Central memory CD8-positive, alpha-beta T cell (primary cell): ENCODE results near the gene TMEFF1.

Source experiments
- ATAC-seq: fragments of 150-1000 bp; cut with Tn5 transposase; replicated peaks from 2 replicates; pipeline ENCODE4 v1.10.0; 2022; ENCODE audit warnings: mild to moderate bottlenecking, moderate FRiP score, moderate number of reproducible peaks; ENCODE audit not compliant: poor library complexity, severe bottlenecking; ENCODE audit errors: extremely low read depth
- DNase-seq, 2 donors: peaks; one replicate each; pipeline ENCODE4 v3.0.0; 2021; ENCODE audit warnings: low spot score in 2 of 2
- H3K27ac Mint-ChIP-seq: one replicate; pipeline ENCODE4 v1.8.0; 2022; ENCODE audit warnings: low read depth, mild to moderate bottlenecking, moderate library complexity, mixed read lengths
- H3K27me3 Mint-ChIP-seq: one replicate; pipeline ENCODE4 v1.8.0; 2022; ENCODE audit warnings: mixed read lengths
- H3K36me3 Mint-ChIP-seq: one replicate; pipeline ENCODE4 v1.8.0; 2022; ENCODE audit warnings: mild to moderate bottlenecking, moderate library complexity, mixed read lengths; ENCODE audit not compliant: insufficient read depth
- H3K4me1 Mint-ChIP-seq: one replicate; pipeline ENCODE4 v1.8.0; 2022; ENCODE audit warnings: mixed read lengths
- H3K4me3 Mint-ChIP-seq: one replicate; pipeline ENCODE4 v1.8.0; 2022; ENCODE audit warnings: mild to moderate bottlenecking, moderate library complexity, mixed read lengths
- H3K9me3 Mint-ChIP-seq: one replicate; pipeline ENCODE4 v1.8.0; 2022; ENCODE audit warnings: mixed read lengths

TMEFF1 gene

DNA sequence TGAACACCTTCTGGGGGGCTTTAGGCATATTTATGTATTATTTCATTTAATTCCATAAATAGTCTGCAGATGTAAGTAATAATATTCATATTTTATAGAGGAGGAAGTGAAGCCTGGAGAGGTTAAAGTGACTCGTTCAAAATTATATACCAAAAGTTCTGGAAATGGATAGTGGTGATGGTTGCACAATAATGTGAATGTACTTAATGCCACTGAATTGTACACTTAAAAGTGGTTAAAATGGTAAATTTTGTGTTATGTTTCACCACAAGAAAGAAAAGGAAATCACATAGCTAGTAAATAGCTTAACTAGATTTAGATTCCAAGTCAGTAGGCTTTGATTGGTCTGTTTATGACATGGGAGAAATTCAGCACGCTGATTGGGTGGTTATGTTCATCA lies 13.0 kb upstream of the TMEFF1 start:
- Mint-ChIP-seq H3K4me3 (no peak overlapping the region), H3K9me3 (no peaks in the 10 kb centered on the region), H3K27ac (no peak overlapping the region), H3K27me3 (no peaks in the 10 kb centered on the region), H3K36me3 (peaks cover 2% of the 10 kb centered on the region), H3K4me1 (no peaks in the 10 kb centered on the region)
- ATAC-seq (no peak), DNase-seq (no peak)

DNA sequence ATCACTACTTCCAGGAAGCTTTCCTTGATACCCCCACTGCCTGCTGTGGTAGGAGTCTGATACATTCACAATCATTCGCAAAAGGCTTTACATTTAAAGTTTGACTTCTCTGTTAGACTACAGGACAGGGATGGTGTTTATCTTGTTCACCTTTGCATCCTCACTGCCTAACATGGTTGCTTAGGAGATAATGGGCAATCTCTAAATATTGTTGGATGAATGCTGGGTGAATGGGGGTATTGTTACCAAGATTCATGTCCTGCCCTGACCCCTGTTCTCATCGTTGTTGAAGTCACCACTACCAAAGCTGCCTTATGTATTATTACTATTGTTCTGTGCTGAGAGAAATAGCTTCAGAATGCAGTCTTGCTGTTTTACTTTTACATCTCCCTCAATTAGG lies 7.7 kb upstream of the TMEFF1 start:
- Mint-ChIP-seq H3K4me3 (no peak overlapping the region), H3K27me3 (no peaks in the 10 kb centered on the region), H3K4me1 (no peaks in the 10 kb centered on the region), H3K9me3 (no peaks in the 10 kb centered on the region), H3K36me3 (no peaks in the 10 kb centered on the region), H3K27ac (no peak overlapping the region)
- DNase-seq (no peak), ATAC-seq (no peak)

DNA sequence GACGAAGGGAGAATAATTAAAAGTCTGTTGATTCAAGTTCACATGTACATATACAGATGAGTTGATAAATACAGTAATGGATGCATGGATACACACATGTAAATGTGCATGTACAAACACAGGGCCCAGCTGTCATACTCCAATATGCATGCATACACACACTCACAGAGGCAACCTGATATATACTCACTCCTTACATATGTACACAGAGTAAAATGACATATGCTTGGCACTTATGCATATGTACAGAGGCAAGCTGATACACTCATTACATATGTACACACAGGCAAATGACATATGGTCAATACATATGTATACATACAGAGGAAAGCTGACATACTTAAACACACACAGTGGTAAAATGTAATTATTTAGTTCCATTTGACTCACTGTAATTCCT lies 7.2 kb upstream of the TMEFF1 start:
- no peaks in the 10 kb centered on the region for H3K9me3 Mint-ChIP-seq
- ATAC-seq (no peak), DNase-seq (no peak)
- no peaks in the 10 kb centered on the region for H3K4me1 Mint-ChIP-seq
- no peaks in the 10 kb centered on the region for H3K27me3 Mint-ChIP-seq
- no peak overlapping the region for H3K4me3 Mint-ChIP-seq
- H3K36me3 Mint-ChIP-seq = no peaks in the 10 kb centered on the region
- H3K27ac Mint-ChIP-seq = no peak overlapping the region

DNA sequence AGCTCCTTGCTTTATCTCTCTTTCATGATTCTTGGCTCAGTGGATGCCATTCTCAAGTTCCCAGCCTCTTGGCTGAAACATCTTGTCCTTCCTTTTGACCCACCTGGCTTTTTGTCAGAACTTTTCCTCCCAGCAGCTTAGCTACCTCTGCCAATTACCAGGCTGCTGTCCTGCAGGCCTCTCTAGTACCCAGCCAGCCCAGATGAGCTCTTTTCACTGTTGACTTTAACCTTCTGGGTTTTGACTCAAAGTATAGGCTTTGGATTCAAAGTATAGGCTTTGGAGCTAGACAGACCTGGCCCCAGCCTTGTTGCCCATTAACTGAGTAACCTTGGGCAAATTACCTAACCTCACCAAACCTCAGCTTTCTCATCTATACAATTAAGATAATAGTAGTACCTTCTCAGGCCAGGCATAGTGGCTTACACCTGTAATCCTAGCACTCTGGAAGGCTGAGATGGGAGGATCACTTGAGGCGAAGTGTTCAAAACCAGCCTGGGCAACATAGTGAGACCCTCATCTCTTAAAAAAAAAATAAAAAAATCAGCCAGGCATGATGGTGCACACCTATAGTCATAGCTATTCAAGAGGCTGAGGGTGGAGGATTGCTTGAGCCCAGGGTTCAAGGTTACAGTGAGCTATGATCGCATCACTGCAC lies 6.6 kb upstream of the TMEFF1 start:
- H3K27ac Mint-ChIP-seq = no peak overlapping the region
- DNase-seq (no peak), ATAC-seq (no peak)

DNA sequence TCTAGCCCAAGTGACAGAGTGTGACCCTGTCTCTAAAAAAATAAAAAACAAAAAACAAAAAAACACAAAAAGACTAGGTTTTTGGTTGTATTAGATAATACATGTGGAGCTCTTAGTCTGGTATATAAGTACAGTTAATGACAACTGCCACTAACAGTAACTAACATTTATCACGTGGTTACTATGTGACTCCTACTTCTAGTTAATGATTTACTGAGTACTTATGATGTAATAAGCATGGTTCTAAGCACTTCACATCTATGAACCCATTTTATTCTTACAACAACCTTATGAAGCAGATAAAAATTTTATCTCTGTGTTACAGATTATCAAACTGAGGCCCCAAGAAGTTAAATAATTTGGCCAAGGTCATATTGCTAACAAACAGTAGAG lies 6.1 kb upstream of the TMEFF1 start:
- no peak for ATAC-seq

More for the DNA sequence above, 6.6 kb upstream of the TMEFF1 start:
- Mint-ChIP-seq H3K4me1 (no peaks in the 10 kb centered on the region), H3K4me3 (no peak overlapping the region), H3K9me3 (no peaks in the 10 kb centered on the region), H3K36me3 (no peaks in the 10 kb centered on the region), H3K27me3 (peaks cover 3% of the 10 kb centered on the region)

DNA sequence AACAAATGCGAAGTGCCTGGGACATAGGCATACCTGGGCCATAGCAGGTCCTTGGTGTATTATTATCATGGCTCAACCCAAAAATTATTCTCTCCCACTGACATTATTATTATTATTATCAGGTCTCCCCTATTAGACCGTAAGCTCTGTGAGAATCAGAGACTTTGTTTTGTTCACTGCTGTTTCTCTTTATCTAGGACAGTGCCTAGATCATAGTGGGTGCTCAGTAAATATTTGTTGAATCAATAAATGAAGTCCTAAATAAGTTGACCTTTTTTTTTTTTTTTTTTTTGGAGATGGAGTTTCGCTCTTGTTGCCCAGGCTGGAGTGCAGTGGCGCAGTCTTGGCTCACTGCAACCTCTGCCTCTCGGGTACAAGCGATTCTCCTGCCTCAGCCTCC lies 4.9 kb upstream of the TMEFF1 start:
- Mint-ChIP-seq H3K36me3 (no peaks in the 10 kb centered on the region), H3K9me3 (no peaks in the 10 kb centered on the region), H3K27ac (no peak overlapping the region), H3K4me1 (no peaks in the 10 kb centered on the region), H3K4me3 (no peak overlapping the region), H3K27me3 (peaks cover 19% of the 10 kb centered on the region)
- no peak for DNase-seq
- no peak for ATAC-seq

More for the DNA sequence above, 6.1 kb upstream of the TMEFF1 start:
- H3K27me3 Mint-ChIP-seq = peaks cover 9% of the 10 kb centered on the region
- no peaks in the 10 kb centered on the region for H3K9me3 Mint-ChIP-seq
- H3K4me3 Mint-ChIP-seq = no peak overlapping the region
- H3K4me1 Mint-ChIP-seq = no peaks in the 10 kb centered on the region
- DNase-seq = no peak
- no peak overlapping the region for H3K27ac Mint-ChIP-seq
- H3K36me3 Mint-ChIP-seq = no peaks in the 10 kb centered on the region

DNA sequence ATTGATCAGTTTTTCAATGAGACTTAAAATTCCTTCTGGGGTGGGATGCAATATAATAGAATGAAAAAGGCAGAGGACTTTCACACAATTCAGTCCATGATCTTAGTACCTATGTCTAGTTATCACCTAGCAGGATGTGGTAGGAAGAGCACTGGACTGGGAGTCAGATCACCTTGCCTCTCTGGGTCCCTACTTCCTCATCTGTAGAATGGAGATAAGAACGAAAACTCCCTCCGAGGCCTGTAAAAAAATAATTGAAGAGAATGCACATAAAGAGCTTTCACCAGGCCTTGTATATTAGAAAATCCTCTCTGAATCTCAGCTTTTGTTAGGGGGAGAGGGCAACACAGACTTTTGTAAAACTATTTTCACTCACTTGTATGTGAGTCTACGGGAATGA lies 681 bp upstream of the TMEFF1 start:
- Mint-ChIP-seq H3K4me3 (peak overlapping the region; percentile 32), H3K36me3 (no peaks in the 10 kb centered on the region), H3K9me3 (no peaks in the 10 kb centered on the region), H3K4me1 (peaks cover 8% of the 10 kb centered on the region), H3K27ac (no peak overlapping the region), H3K27me3 (peaks cover 42% of the 10 kb centered on the region)
- DNase-seq (no peak), ATAC-seq (no peak)

DNA sequence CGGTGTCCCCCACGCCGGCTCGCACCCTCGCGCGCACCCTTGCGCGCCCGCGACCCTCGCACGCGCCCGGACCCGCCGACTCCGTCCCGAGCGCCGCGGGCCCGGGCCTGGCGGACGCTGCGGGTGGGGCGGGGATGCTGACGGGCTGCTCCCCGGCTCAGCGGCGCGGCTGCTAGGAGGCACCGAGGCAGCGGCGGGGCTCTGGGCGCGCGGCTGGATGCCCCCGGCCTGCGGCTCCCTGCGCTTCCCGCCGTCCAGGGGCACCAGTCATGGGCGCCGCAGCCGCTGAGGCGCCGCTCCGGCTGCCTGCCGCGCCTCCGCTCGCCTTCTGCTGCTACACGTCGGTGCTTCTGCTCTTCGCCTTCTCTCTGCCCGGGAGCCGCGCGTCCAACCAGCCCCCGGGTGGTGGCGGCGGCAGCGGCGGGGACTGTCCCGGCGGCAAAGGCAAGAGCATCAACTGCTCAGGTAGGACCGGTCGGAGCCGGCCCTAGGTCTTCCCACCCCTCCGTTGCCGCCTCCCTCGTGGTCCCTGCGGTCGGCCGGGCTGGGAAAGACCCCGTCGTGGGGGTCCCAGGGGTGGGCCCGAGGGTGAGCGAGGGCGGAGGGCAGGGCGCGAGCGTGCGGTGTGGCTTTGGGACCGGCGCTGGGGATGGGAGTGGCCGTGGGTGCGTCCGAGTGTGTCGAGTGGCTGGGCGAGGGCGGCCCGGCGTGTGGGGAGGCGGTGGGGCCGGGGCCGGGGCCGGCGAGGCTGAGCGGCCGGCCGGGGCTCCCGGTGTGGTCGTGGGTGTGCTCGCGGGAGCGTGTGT lies 530 bp downstream of the TMEFF1 start:
- DNase-seq = peak in 1 of 2 donors; percentile 17
- peak overlapping the region; percentile 60 for H3K4me3 Mint-ChIP-seq
- H3K27me3 Mint-ChIP-seq = peaks cover 42% of the 10 kb centered on the region
- no peaks in the 10 kb centered on the region for H3K9me3 Mint-ChIP-seq
- H3K4me1 Mint-ChIP-seq = peaks cover 8% of the 10 kb centered on the region
- H3K36me3 Mint-ChIP-seq = no peaks in the 10 kb centered on the region
- peak; percentile 57 for ATAC-seq
- no peak overlapping the region for H3K27ac Mint-ChIP-seq

DNA sequence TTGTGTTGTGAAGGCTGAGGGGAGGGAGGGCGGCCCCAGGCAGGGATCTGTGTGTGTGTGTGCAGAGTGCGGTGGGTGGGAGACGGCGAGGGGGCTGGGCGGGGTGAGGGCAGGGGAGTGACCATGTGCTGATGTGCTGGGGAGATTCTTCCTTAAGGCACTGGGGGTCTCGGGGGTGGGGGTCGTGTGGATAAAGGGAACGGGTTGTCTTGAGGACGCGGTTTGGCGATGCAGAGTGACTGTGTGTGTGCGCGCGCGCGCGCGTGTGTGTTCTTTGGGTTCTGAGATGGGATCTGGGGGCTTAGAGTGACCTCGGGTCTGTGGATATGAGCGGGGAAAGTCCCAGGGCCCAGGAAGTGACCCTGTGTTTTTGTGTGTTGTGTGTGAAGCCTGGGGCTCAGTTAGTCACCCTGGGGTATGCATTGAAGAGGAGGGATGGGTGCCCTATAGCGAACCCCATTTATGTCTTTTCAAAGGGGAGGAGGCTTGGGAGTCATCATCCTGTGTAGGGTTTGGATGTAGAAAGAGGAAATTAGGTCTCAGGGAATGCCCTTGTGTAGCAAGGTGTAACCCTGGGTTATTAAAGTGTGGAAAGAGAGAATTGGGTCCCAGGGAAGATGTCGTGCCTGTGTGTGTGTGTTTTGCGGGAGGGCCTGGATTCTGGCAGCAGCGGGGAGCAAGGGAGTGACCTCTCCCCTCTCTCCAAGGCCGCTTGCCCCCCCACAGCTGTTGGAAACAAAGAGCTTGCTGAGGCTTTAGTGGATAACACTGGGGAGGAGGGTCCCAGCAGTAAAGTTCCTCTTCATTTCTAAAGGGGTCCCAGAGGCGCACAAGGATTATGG lies 1.4 kb downstream of the TMEFF1 start:
- H3K27ac Mint-ChIP-seq = no peak overlapping the region
- ATAC-seq (no peak), DNase-seq (no peak)
- peaks cover 8% of the 10 kb centered on the region for H3K4me1 Mint-ChIP-seq
- H3K27me3 Mint-ChIP-seq = peaks cover 46% of the 10 kb centered on the region
- no peaks in the 10 kb centered on the region for H3K36me3 Mint-ChIP-seq
- H3K9me3 Mint-ChIP-seq = no peaks in the 10 kb centered on the region
- peak overlapping the region; percentile 60 for H3K4me3 Mint-ChIP-seq

DNA sequence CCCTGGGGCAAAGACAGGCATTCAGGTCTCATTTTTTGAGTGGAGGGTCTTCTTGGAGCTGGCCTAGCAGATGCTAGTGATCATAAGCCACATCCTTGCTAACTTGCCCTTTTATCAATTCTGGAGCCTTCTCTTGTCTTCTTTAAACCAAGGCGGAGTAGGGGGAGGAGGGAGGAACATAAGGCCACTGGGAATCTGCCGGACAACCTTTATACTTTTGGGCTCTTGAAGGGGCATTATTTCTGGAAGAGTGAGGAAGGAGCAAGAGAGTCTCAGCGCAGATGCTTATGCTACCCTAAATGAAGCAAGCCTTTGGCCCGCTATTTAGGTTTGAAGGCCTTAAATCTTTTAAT lies 2.0 kb downstream of the TMEFF1 start:
- Mint-ChIP-seq H3K9me3 (no peaks in the 10 kb centered on the region), H3K27me3 (peaks cover 52% of the 10 kb centered on the region), H3K36me3 (no peaks in the 10 kb centered on the region), H3K27ac (no peak overlapping the region), H3K4me3 (no peak overlapping the region), H3K4me1 (peaks cover 8% of the 10 kb centered on the region)
- DNase-seq = no peak
- no peak for ATAC-seq

DNA sequence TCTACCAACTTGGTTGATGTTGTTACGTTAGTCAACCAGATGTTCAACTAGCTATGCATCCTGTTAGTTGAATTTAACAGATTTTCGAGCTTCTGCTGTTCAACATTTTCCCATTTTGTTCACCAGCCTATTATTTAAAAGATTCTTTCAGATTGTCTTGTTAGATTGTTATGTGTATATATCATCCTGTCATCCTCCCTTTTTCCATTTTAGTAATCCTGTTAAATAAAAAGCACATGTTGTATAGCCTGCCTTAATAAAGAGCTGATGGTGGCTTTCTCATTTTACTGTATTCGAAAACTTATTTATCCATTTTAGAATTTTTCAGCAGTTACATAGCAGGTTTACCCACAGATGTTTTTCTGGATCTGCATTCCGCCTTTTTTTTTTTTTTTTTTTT lies 4.3 kb downstream of the TMEFF1 start:
- DNase-seq = no peak
- H3K27me3 Mint-ChIP-seq = peaks cover 39% of the 10 kb centered on the region
- no peaks in the 10 kb centered on the region for H3K9me3 Mint-ChIP-seq
- peaks cover 8% of the 10 kb centered on the region for H3K4me1 Mint-ChIP-seq
- H3K27ac Mint-ChIP-seq = no peak overlapping the region
- no peak overlapping the region for H3K4me3 Mint-ChIP-seq
- no peaks in the 10 kb centered on the region for H3K36me3 Mint-ChIP-seq
- no peak for ATAC-seq

DNA sequence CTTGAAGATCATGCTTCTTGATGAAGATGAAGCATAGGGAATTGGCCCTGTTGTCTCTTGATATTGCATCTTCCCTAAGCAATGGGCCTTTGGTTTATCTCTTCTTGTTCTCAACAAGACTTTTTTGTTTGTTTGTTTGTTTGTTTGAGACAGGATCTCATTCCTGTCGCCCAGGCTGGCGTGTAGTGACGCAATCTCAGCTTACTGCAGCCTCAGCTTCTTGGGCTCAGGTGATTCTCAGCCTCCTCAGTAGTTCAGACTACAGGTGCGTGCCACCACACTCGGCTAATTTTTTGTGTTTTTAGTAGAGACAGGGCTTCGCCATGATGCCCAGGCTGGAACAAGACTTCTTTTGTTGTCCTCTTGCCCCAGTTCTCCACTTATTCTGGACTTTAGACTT lies 5.2 kb downstream of the TMEFF1 start:
- no peaks in the 10 kb centered on the region for H3K36me3 Mint-ChIP-seq
- ATAC-seq (no peak), DNase-seq (no peak)
- H3K4me3 Mint-ChIP-seq = no peak overlapping the region
- peaks cover 8% of the 10 kb centered on the region for H3K4me1 Mint-ChIP-seq
- H3K27ac Mint-ChIP-seq = no peak overlapping the region
- H3K9me3 Mint-ChIP-seq = no peaks in the 10 kb centered on the region
- peaks cover 33% of the 10 kb centered on the region for H3K27me3 Mint-ChIP-seq
